HEK293 (cell line): ENCODE measurements around the gene TTLL10.

ENCODE experiments used
- CTCF ChIA-PET: fragments of 350-600 bp; formaldehyde crosslinking; extraction: SDS; loops from one replicate; lab custom pipeline; 2021; ENCODE audit warnings: antibody characterized with exemption; lab: Yijun Ruan, JAX
- POLR2A ChIA-PET: fragments of 300-600 bp; formaldehyde crosslinking; extraction: SDS; loops from one replicate; lab custom pipeline; 2020; ENCODE audit warnings: antibody characterized with exemption, inconsistent platforms; lab: Yijun Ruan, JAX
- H3K27ac ChIP-seq: fragments of 200-500 bp; sonication (Bioruptor generic); 2 replicates; pipeline ENCODE4 v1.5.1; 2014; ENCODE audit warnings: low read depth, low read length, control low read depth, inconsistent platforms; ENCODE audit errors: extremely low read depth
- H3K36me3 ChIP-seq, 2 experiments: fragments of 200-500 bp in 1 of 2; sonication (Bioruptor generic) in 1 of 2; 1 replicate in 1 of 2; 2 replicates in 1 of 2; pipeline ENCODE4 v1.5.1; 2014 to 2017; ENCODE audit warnings: inconsistent platforms in 2 of 2, low read length in 2 of 2; ENCODE audit not compliant: control insufficient read depth in 2 of 2, insufficient read depth in 1 of 2
- H3K4me1 ChIP-seq: fragments of 200-500 bp; sonication (Bioruptor generic); 2 replicates; pipeline ENCODE4 v1.5.1; 2014; ENCODE audit warnings: mild to moderate bottlenecking, low read length, inconsistent platforms; ENCODE audit not compliant: control insufficient read depth, insufficient read depth
- H3K4me3 ChIP-seq: 2 replicates; pipeline ENCODE4 v1.5.1; 2011; ENCODE audit warnings: low read depth, mild to moderate bottlenecking, control low read depth, low read length, moderate library complexity
- H3K9me3 ChIP-seq: fragments of 200-500 bp; sonication (Bioruptor generic); 2 replicates; pipeline ENCODE4 v1.5.1; 2014; ENCODE audit warnings: low read depth, low read length, inconsistent platforms; ENCODE audit not compliant: control insufficient read depth, insufficient read depth
- IKZF3 ChIP-seq: fragments of 450-650 bp; IDR thresholded peaks from 2 replicates; pipeline ENCODE4 v1.5.0; 2018; ENCODE audit warnings: missing biosample characterization, mild to moderate bottlenecking, missing genetic modification characterization, moderate library complexity
- KLF16 ChIP-seq: fragments of 450-650 bp; formaldehyde crosslinking; IDR thresholded peaks from 2 replicates; pipeline ENCODE4 v1.5.1; 2017; ENCODE audit warnings: missing biosample characterization, missing genetic modification characterization
- MYNN ChIP-seq: fragments of 450-650 bp; formaldehyde crosslinking; IDR thresholded peaks from 2 replicates; pipeline ENCODE4 v1.5.1; 2016; ENCODE audit warnings: missing biosample characterization, missing genetic modification characterization, borderline replicate concordance
- SALL2 ChIP-seq: fragments of 450-650 bp; formaldehyde crosslinking; IDR thresholded peaks from 2 replicates; pipeline ENCODE4 v1.5.0; 2017; ENCODE audit warnings: missing biosample characterization, mild to moderate bottlenecking, missing genetic modification characterization, borderline replicate concordance
- ZBTB48 ChIP-seq: fragments of 450-650 bp; formaldehyde crosslinking; IDR thresholded peaks from 2 replicates; pipeline ENCODE4 v1.5.1; 2016; ENCODE audit warnings: missing biosample characterization, missing genetic modification characterization
- ZNF114 ChIP-seq: fragments of 450-650 bp; formaldehyde crosslinking; IDR thresholded peaks from 2 replicates; pipeline ENCODE4 v1.5.0; 2017; ENCODE audit warnings: missing biosample characterization, missing genetic modification characterization
- ZNF155 ChIP-seq: fragments of 450-650 bp; formaldehyde crosslinking; IDR thresholded peaks from 2 replicates; pipeline ENCODE4 v1.5.1; 2016; ENCODE audit warnings: missing biosample characterization, missing genetic modification characterization
- ZNF274 ChIP-seq, 2 experiments: fragments of 200-500 bp in 1 of 2; fragments of 450-650 bp in 1 of 2; sonication (Bioruptor generic) in 1 of 2; formaldehyde crosslinking in 1 of 2; IDR thresholded peaks; 2 replicates each; pipeline versions ENCODE4 v1.5.1 to v1.6.1; 2014 to 2016; ENCODE audit warnings: borderline replicate concordance in 1 of 2, inconsistent platforms in 1 of 2, low read length in 1 of 2, missing biosample characterization in 1 of 2, missing genetic modification characterization in 1 of 2
- ZNF501 ChIP-seq: fragments of 450-650 bp; formaldehyde crosslinking; IDR thresholded peaks from 2 replicates; pipeline ENCODE4 v1.5.1; 2016; ENCODE audit warnings: missing biosample characterization, missing genetic modification characterization
- ZNF658 ChIP-seq: fragments of 450-650 bp; formaldehyde crosslinking; IDR thresholded peaks from 2 replicates; pipeline ENCODE4; 2016; ENCODE audit warnings: missing biosample characterization, missing genetic modification characterization
- ZNF785 ChIP-seq: fragments of 450-650 bp; formaldehyde crosslinking; IDR thresholded peaks from 2 replicates; pipeline ENCODE4 v1.5.1; 2016; ENCODE audit warnings: missing biosample characterization, missing genetic modification characterization
- ZNF792 ChIP-seq: fragments of 450-650 bp; formaldehyde crosslinking; IDR thresholded peaks from 2 replicates; pipeline ENCODE4 v1.5.1; 2016; ENCODE audit warnings: missing biosample characterization, missing genetic modification characterization
- ZSCAN16 ChIP-seq: fragments of 450-650 bp; formaldehyde crosslinking; IDR thresholded peaks from 2 replicates; pipeline ENCODE4 v1.5.1; 2016; ENCODE audit warnings: missing biosample characterization, missing genetic modification characterization
- ZSCAN23 ChIP-seq: fragments of 450-650 bp; formaldehyde crosslinking; IDR thresholded peaks from 2 replicates; pipeline ENCODE4 v1.5.1; 2016; ENCODE audit warnings: missing biosample characterization, missing genetic modification characterization
- TF ChIP-seq, protein P1 (sequence below): fragments of 450-650 bp; formaldehyde crosslinking; optimal IDR thresholded peaks from 2 replicates; pipeline ENCODE3; 2016; ENCODE audit warnings: missing biosample characterization, mild to moderate bottlenecking, missing genetic modification characterization
- TF ChIP-seq, protein P2 (sequence below): fragments of 450-650 bp; formaldehyde crosslinking; IDR thresholded peaks from 2 replicates; pipeline ENCODE4 v1.5.1; 2016; ENCODE audit warnings: missing biosample characterization, missing genetic modification characterization
- TF ChIP-seq, protein P3 (sequence below): fragments of 450-650 bp; formaldehyde crosslinking; IDR thresholded peaks from 2 replicates; pipeline ENCODE4 v1.5.1; 2016; ENCODE audit warnings: missing biosample characterization, missing genetic modification characterization, borderline replicate concordance
- TF ChIP-seq, protein P4 (sequence below): fragments of 450-650 bp; formaldehyde crosslinking; IDR thresholded peaks from 2 replicates; pipeline ENCODE4 v1.5.1; 2017; ENCODE audit warnings: missing biosample characterization, missing genetic modification characterization
- TF ChIP-seq, protein P5 (sequence below): fragments of 450-650 bp; formaldehyde crosslinking; IDR thresholded peaks from 2 replicates; pipeline ENCODE4 v1.5.1; 2016; ENCODE audit warnings: missing biosample characterization, missing genetic modification characterization

The TTLL10 gene

DNA sequence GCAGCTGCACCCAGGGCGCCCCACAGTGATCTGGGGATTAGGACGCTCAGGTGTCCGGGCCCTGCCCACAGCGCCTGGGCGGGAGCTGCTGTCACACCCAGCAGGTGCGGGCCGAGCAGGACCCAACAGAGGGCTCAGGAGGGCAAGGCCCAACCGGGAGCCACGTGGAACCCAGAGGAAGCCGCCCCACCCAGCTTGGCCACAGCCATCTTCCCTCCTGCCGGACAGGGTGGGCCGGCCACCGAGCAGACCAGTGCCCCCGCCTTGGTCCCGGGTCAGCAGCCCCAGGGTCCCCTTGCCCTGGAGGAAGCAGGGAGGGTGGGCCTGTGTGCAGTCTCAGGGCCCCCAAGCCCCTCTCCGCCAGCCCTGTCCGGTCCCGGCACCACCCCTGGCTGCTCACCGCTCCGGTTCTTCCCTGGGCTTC lies 6.3 kb upstream of the TTLL10 start:
- ChIA-PET POLR2A (no interaction called here), CTCF (interaction anchor here (0.6 kb wide), 1 partner anchor 124 kb away, joined by 3 read pairs; no protein-coding TSS in a partner anchor)
- H3K27ac ChIP-seq, result no peak overlapping the region
- H3K36me3 ChIP-seq, result no peaks in the 10 kb centered on the region
- H3K9me3 ChIP-seq, result no peaks in the 10 kb centered on the region
- H3K4me1 ChIP-seq, result no peaks in the 10 kb centered on the region
- TF ChIP-seq KLF16 (tag by site-specific recombination) (no peak), ZNF155 (tag by site-specific recombination) (no peak), IKZF3 (tag by site-specific recombination) (no peak), SALL2 (tag by site-specific recombination) (no peak), ZNF501 (tag by site-specific recombination) (no peak), ZSCAN16 (tag by site-specific recombination) (no peak), ZNF114 (no peak), ZNF792 (tag by site-specific recombination) (no peak)
- TF ChIP-seq, protein P1, sequence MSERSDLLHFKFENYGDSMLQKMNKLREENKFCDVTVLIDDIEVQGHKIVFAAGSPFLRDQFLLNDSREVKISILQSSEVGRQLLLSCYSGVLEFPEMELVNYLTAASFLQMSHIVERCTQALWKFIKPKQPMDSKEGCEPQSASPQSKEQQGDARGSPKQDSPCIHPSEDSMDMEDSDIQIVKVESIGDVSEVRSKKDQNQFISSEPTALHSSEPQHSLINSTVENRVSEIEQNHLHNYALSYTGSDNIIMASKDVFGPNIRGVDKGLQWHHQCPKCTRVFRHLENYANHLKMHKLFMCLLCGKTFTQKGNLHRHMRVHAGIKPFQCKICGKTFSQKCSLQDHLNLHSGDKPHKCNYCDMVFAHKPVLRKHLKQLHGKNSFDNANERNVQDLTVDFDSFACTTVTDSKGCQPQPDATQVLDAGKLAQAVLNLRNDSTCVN, result no peak
- TF ChIP-seq, protein P2, sequence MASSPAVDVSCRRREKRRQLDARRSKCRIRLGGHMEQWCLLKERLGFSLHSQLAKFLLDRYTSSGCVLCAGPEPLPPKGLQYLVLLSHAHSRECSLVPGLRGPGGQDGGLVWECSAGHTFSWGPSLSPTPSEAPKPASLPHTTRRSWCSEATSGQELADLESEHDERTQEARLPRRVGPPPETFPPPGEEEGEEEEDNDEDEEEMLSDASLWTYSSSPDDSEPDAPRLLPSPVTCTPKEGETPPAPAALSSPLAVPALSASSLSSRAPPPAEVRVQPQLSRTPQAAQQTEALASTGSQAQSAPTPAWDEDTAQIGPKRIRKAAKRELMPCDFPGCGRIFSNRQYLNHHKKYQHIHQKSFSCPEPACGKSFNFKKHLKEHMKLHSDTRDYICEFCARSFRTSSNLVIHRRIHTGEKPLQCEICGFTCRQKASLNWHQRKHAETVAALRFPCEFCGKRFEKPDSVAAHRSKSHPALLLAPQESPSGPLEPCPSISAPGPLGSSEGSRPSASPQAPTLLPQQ, result no peak
- TF ChIP-seq, protein P3, sequence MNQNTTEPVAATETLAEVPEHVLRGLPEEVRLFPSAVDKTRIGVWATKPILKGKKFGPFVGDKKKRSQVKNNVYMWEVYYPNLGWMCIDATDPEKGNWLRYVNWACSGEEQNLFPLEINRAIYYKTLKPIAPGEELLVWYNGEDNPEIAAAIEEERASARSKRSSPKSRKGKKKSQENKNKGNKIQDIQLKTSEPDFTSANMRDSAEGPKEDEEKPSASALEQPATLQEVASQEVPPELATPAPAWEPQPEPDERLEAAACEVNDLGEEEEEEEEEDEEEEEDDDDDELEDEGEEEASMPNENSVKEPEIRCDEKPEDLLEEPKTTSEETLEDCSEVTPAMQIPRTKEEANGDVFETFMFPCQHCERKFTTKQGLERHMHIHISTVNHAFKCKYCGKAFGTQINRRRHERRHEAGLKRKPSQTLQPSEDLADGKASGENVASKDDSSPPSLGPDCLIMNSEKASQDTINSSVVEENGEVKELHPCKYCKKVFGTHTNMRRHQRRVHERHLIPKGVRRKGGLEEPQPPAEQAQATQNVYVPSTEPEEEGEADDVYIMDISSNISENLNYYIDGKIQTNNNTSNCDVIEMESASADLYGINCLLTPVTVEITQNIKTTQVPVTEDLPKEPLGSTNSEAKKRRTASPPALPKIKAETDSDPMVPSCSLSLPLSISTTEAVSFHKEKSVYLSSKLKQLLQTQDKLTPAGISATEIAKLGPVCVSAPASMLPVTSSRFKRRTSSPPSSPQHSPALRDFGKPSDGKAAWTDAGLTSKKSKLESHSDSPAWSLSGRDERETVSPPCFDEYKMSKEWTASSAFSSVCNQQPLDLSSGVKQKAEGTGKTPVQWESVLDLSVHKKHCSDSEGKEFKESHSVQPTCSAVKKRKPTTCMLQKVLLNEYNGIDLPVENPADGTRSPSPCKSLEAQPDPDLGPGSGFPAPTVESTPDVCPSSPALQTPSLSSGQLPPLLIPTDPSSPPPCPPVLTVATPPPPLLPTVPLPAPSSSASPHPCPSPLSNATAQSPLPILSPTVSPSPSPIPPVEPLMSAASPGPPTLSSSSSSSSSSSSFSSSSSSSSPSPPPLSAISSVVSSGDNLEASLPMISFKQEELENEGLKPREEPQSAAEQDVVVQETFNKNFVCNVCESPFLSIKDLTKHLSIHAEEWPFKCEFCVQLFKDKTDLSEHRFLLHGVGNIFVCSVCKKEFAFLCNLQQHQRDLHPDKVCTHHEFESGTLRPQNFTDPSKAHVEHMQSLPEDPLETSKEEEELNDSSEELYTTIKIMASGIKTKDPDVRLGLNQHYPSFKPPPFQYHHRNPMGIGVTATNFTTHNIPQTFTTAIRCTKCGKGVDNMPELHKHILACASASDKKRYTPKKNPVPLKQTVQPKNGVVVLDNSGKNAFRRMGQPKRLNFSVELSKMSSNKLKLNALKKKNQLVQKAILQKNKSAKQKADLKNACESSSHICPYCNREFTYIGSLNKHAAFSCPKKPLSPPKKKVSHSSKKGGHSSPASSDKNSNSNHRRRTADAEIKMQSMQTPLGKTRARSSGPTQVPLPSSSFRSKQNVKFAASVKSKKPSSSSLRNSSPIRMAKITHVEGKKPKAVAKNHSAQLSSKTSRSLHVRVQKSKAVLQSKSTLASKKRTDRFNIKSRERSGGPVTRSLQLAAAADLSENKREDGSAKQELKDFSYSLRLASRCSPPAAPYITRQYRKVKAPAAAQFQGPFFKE, result no peak
- no peak overlapping the region for H3K4me3 ChIP-seq

DNA sequence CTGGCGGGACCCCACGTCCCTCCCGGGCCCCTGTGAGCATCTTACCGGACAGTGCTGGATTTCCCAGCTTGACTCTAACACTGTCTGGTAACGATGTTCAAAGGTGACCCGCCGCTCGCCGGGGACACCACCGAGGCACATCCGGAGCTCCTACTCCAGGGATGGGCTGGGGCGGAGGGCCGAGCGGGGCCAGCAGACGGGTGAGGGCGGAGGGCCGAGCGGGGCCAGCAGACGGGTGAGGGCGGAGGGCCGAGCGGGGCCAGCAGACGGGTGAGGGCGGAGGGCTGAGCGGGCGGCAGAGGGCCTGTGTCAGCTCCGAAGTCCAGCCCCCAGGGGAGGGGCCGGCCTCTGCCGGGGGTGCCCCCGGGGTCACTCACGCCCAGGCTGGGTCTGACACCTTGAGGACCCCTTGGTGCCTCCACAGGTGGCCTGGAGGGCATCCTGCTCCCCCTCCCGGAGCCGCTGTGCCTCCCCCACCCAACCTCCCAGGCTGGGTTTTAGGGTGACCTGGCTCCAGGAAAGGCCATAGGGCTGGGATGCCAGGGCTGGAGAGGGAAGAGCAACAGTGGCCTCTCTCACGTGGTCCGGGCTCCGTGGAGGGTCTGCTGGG lies 5.7 kb upstream of the TTLL10 start:
- Histone ChIP-seq H3K27ac (no peak overlapping the region), H3K36me3 (no peaks in the 10 kb centered on the region), H3K9me3 (no peaks in the 10 kb centered on the region), H3K4me1 (no peaks in the 10 kb centered on the region), H3K4me3 (no peak overlapping the region)
- TF ChIP-seq, protein P4, sequence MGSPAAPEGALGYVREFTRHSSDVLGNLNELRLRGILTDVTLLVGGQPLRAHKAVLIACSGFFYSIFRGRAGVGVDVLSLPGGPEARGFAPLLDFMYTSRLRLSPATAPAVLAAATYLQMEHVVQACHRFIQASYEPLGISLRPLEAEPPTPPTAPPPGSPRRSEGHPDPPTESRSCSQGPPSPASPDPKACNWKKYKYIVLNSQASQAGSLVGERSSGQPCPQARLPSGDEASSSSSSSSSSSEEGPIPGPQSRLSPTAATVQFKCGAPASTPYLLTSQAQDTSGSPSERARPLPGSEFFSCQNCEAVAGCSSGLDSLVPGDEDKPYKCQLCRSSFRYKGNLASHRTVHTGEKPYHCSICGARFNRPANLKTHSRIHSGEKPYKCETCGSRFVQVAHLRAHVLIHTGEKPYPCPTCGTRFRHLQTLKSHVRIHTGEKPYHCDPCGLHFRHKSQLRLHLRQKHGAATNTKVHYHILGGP (tag by site-specific recombination), result no peak
- TF ChIP-seq MYNN (no peak), ZNF274 (IDR thresholded peaks at IDR 0.05; ENCODE audit: low read length) (no peak), ZNF274 (tag by site-specific recombination; IDR thresholded peaks at IDR 0.05; ENCODE audit: borderline replicate concordance) (no peak), ZNF658 (no peak), ZSCAN23 (tag by site-specific recombination) (no peak), ZBTB48 (no peak), ZNF785 (tag by site-specific recombination) (no peak)
- TF ChIP-seq, protein P5, sequence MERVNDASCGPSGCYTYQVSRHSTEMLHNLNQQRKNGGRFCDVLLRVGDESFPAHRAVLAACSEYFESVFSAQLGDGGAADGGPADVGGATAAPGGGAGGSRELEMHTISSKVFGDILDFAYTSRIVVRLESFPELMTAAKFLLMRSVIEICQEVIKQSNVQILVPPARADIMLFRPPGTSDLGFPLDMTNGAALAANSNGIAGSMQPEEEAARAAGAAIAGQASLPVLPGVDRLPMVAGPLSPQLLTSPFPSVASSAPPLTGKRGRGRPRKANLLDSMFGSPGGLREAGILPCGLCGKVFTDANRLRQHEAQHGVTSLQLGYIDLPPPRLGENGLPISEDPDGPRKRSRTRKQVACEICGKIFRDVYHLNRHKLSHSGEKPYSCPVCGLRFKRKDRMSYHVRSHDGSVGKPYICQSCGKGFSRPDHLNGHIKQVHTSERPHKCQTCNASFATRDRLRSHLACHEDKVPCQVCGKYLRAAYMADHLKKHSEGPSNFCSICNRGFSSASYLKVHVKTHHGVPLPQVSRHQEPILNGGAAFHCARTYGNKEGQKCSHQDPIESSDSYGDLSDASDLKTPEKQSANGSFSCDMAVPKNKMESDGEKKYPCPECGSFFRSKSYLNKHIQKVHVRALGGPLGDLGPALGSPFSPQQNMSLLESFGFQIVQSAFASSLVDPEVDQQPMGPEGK, result no peak
- POLR2A ChIA-PET, result no interaction called here
- CTCF ChIA-PET, result interaction anchor here (0.6 kb wide), 1 partner anchor 123 kb away, joined by 3 read pairs; no protein-coding TSS in a partner anchor
